Stimulated activated CD8-positive, alpha-beta memory T cell treated with anti-CD3 and anti-CD28 coated beads, Interleukin-4, amount 100 ng/mL, for 1 hour (primary cell): ENCODE measurements around the gene SPRING1.
"Not testable (repeated sequence)": the region's sequence is repeated elsewhere in the genome, so short reads cannot be mapped to it uniquely, and the experiment has no call there.

Experiments
- DNase-seq, 2 donors: peaks; one replicate each; pipeline ENCODE4 v3.0.0-alpha.2; 2020; ENCODE audit warnings: low read depth in 2 of 2, low spot score in 1 of 2

The SPRING1 gene

GRCh38 chr12:116742787-116743186 lies 4.9 kb upstream of the SPRING1 start:
- not testable (repeated sequence) for DNase-seq

- no peak for DNase-seq
These were observed 1.6 kb upstream of the SPRING1 start for GRCh38 chr12:116739381-116739887.

GRCh38 chr12:116736962-116737773 lies 701 bp downstream of the SPRING1 start:
- DNase-seq = no peak

- no peak for DNase-seq
These were observed 1.8 kb downstream of the SPRING1 start for GRCh38 chr12:116735951-116736599.

GRCh38 chr12:116735084-116735483 lies 2.8 kb downstream of the SPRING1 start:
- no peak for DNase-seq

GRCh38 chr12:116734156-116734768 lies 3.6 kb downstream of the SPRING1 start:
- DNase-seq = no peak

- DNase-seq = no peak
These were observed 6.1 kb downstream of the SPRING1 start for GRCh38 chr12:116731801-116732200.

GRCh38 chr12:116727891-116728290 lies 10.0 kb downstream of the SPRING1 start:
- no peak for DNase-seq

- no peak for DNase-seq
These were observed 10.6 kb downstream of the SPRING1 start for GRCh38 chr12:116727261-116727660.

- no peak for DNase-seq
These were observed 11.2 kb downstream of the SPRING1 start for GRCh38 chr12:116726694-116727093.

GRCh38 chr12:116722245-116722644 lies 15.6 kb downstream of the SPRING1 start:
- DNase-seq = no peak

- no peak for DNase-seq
These were observed 17.9 kb downstream of the SPRING1 start for GRCh38 chr12:116719731-116720528.

- DNase-seq = no peak
These were observed 19.0 kb downstream of the SPRING1 start for GRCh38 chr12:116718655-116719454.

GRCh38 chr12:116717466-116718437 lies 20.1 kb downstream of the SPRING1 start:
- no peak for DNase-seq

GRCh38 chr12:116714175-116714574 lies 23.7 kb downstream of the SPRING1 start:
- DNase-seq = no peak

- DNase-seq = no peak
These were observed 24.3 kb downstream of the SPRING1 start for GRCh38 chr12:116713527-116713926.

GRCh38 chr12:116712458-116713303 lies 25.2 kb downstream of the SPRING1 start:
- DNase-seq = no peak
